GM19467 (cell line): ENCODE measurements around the gene UROC1.

Experiments
- ATAC-seq: cut with Tn5 transposase; IDR thresholded peaks from one replicate; pipeline ENCODE4 v1.9.1; 2021; ENCODE audit warnings: mild to moderate bottlenecking, moderate library complexity; ENCODE audit not compliant: unreplicated experiment

Gene UROC1

GRCh38 chr3:126481808-126482502, 35.6 kb downstream of the UROC1 start:
- ATAC-seq = no peak

GRCh38 chr3:126480861-126481260, 36.7 kb downstream of the UROC1 start:
- no peak for ATAC-seq

GRCh38 chr3:126480206-126480605, 37.4 kb downstream of the UROC1 start:
- no peak for ATAC-seq

- no peak for ATAC-seq
Observed at GRCh38 chr3:126479642-126480041, 37.9 kb downstream of the UROC1 start.

- no peak for ATAC-seq
Observed at GRCh38 chr3:126478581-126479310, 38.8 kb downstream of the UROC1 start.

GRCh38 chr3:126477061-126477380, 40.6 kb downstream of the UROC1 start:
- no peak for ATAC-seq

- peak; percentile 31 for ATAC-seq
Observed at GRCh38 chr3:126476166-126477060, 41.2 kb downstream of the UROC1 start.

GRCh38 chr3:126475413-126476114, 42.0 kb downstream of the UROC1 start, which contains the start of gene ZXDC:
ZXDC (minus strand) TSS chr3:126475891; CDS start chr3:126475865, 26 bp downstream.
- ATAC-seq = peak; percentile 71

- ATAC-seq = peak; percentile 21
Observed at GRCh38 chr3:126474498-126475412, 42.8 kb downstream of the UROC1 start.

- ATAC-seq = no peak
Observed at GRCh38 chr3:126473292-126474168, 44.0 kb downstream of the UROC1 start.

GRCh38 chr3:126472277-126473006, 45.1 kb downstream of the UROC1 start:
- ATAC-seq = no peak

- ATAC-seq = no peak
Observed at GRCh38 chr3:126469479-126469878, 48.1 kb downstream of the UROC1 start.

GRCh38 chr3:126468028-126468891, 49.3 kb downstream of the UROC1 start:
- ATAC-seq = no peak

GRCh38 chr3:126467611-126467955, 50.0 kb downstream of the UROC1 start:
- ATAC-seq = no peak

GRCh38 chr3:126466886-126467610, 50.5 kb downstream of the UROC1 start:
- ATAC-seq = no peak

- no peak for ATAC-seq
Observed at GRCh38 chr3:126465928-126466544, 51.5 kb downstream of the UROC1 start.
